IMR-90 (cell line): Measurements from ENCODE around the gene TOX3. TPM values are rescaled to one million over a fixed set of nuclear protein-coding genes. Genes with fewer than 3 reads are reported as not detected.
A peak's percentile ranks its signal among the peaks of the same experiment; 100 is the strongest.

ENCODE experiments used
- ATAC-seq: fragments of 200-7000 bp; cut with Tn5 transposase; 2 replicates; pipeline ENCODE4 v1.9.1; 2020; ENCODE audit warnings: low read depth, mild to moderate bottlenecking, moderate library complexity
- BruUV-seq: library from RNA; stranded (reverse); fragments of 400-500 nt; replicated peaks from 2 replicates; lab custom pipeline; 2021; lab: Mats Ljungman, UMichigan
- CTCF ChIA-PET: fragments of 300-600 bp; formaldehyde crosslinking; extraction: SDS; loops from one replicate; lab custom pipeline; 2021; ENCODE audit warnings: antibody characterized with exemption; lab: Yijun Ruan, JAX
- POLR2A ChIA-PET: fragments of 300-600 bp; sonication (Branson Sonifier 250); formaldehyde crosslinking; loops from one replicate; lab custom pipeline; 2022; ENCODE audit warnings: antibody characterized with exemption; ENCODE audit not compliant: unreplicated experiment; lab: Charles Lee
- DNase-seq: peaks from one replicate; pipeline ENCODE4 v3.0.0; 2013
- H2AFZ ChIP-seq: replicated peaks from 2 replicates; pipeline ENCODE3; 2013; ENCODE audit warnings: low read length, mild to moderate bottlenecking; ENCODE audit not compliant: poor library complexity
- H2AK5ac ChIP-seq: 2 replicates; pipeline ENCODE4 v1.6.1; 2013; ENCODE audit warnings: low read depth, low read length, inconsistent platforms
- H2AK9ac ChIP-seq: replicated peaks from 2 replicates; pipeline ENCODE3; 2013; ENCODE audit warnings: mild to moderate bottlenecking, low read depth, low read length, moderate library complexity; ENCODE audit not compliant: poor library complexity
- H2BK120ac ChIP-seq: 2 replicates; pipeline ENCODE4 v1.6.1; 2013; ENCODE audit warnings: low read depth, low read length, inconsistent platforms
- H2BK15ac ChIP-seq: 3 replicates; pipeline ENCODE4 v1.6.1; 2013; ENCODE audit warnings: low read depth, low read length, inconsistent platforms
- H2BK20ac ChIP-seq: 2 replicates; pipeline ENCODE4 v1.6.1; 2013; ENCODE audit warnings: low read depth, mild to moderate bottlenecking, inconsistent platforms, low read length, moderate library complexity
- H2BK5ac ChIP-seq: 2 replicates; pipeline ENCODE4 v1.6.1; 2013; ENCODE audit warnings: mild to moderate bottlenecking, low read depth, low read length, inconsistent platforms; ENCODE audit not compliant: poor library complexity, severe bottlenecking
- H3K14ac ChIP-seq: replicated peaks from 2 replicates; pipeline ENCODE4 v1.6.1; 2013; ENCODE audit warnings: low read depth, low read length, inconsistent platforms
- H3K18ac ChIP-seq: 2 replicates; pipeline ENCODE4 v1.6.1; 2013; ENCODE audit warnings: low read depth, low read length, control low read depth
- H3K23ac ChIP-seq: 2 replicates; pipeline ENCODE4 v1.6.1; 2013; ENCODE audit warnings: low read depth, low read length, inconsistent platforms
- H3K27ac ChIP-seq: 2 replicates; pipeline ENCODE4 v1.5.1; 2013; ENCODE audit warnings: mild to moderate bottlenecking, control low read depth, low read length; ENCODE audit not compliant: insufficient read depth
- H3K27me3 ChIP-seq: 2 replicates; pipeline ENCODE4 v1.6.1; 2013; ENCODE audit warnings: low read length; ENCODE audit not compliant: control insufficient read depth, insufficient read depth
- H3K36me3 ChIP-seq: 2 replicates; pipeline ENCODE4 v1.6.1; 2013; ENCODE audit warnings: low read length, mixed read lengths; ENCODE audit not compliant: control insufficient read depth, insufficient read depth
- H3K4ac ChIP-seq: 2 replicates; pipeline ENCODE4 v1.6.1; 2013; ENCODE audit warnings: low read depth, low read length, inconsistent platforms
- H3K4me1 ChIP-seq: 2 replicates; pipeline ENCODE4 v1.6.1; 2013; ENCODE audit warnings: low read length, mixed read lengths; ENCODE audit not compliant: control insufficient read depth, insufficient read depth
- H3K4me2 ChIP-seq: 2 replicates; pipeline ENCODE4 v1.6.1; 2013; ENCODE audit warnings: low read depth, mild to moderate bottlenecking, control low read depth, low read length, moderate library complexity
- H3K4me3 ChIP-seq: 2 replicates; pipeline ENCODE4 v1.5.1; 2013; ENCODE audit warnings: low read depth, mild to moderate bottlenecking, control low read depth, low read length, moderate library complexity; ENCODE audit not compliant: insufficient read depth
- H3K56ac ChIP-seq: 2 replicates; pipeline ENCODE4 v1.6.1; 2013; ENCODE audit warnings: low read length, inconsistent platforms; ENCODE audit not compliant: insufficient read depth; ENCODE audit errors: extremely low read depth
- H3K79me1 ChIP-seq, 2 experiments: 2 replicates each; pipeline ENCODE4 v1.6.1; 2013; ENCODE audit warnings: low read length in 2 of 2, inconsistent platforms in 1 of 2, low read depth in 1 of 2
- H3K9ac ChIP-seq: 2 replicates; pipeline ENCODE4 v1.6.1; 2013; ENCODE audit warnings: low read depth, low read length, control low read depth
- H3K9me1 ChIP-seq: 2 replicates; pipeline ENCODE4 v1.6.1; 2013; ENCODE audit warnings: low read length, inconsistent platforms; ENCODE audit not compliant: insufficient read depth
- H3K9me3 ChIP-seq: 2 replicates; pipeline ENCODE4 v1.6.1; 2013; ENCODE audit warnings: low read length; ENCODE audit not compliant: control insufficient read depth, insufficient read depth
- H4K20me1 ChIP-seq: 2 replicates; pipeline ENCODE4 v1.6.1; 2013; ENCODE audit warnings: low read length, inconsistent platforms; ENCODE audit not compliant: insufficient read depth
- H4K5ac ChIP-seq: 2 replicates; pipeline ENCODE4 v1.6.1; 2013; ENCODE audit warnings: mild to moderate bottlenecking, low read depth, low read length, control low read depth
- H4K8ac ChIP-seq, 2 experiments: 2 replicates each; pipeline ENCODE4 v1.6.1; 2013; ENCODE audit warnings: low read depth in 2 of 2, low read length in 2 of 2, control low read depth in 1 of 2, inconsistent platforms in 1 of 2
- H4K91ac ChIP-seq: 2 replicates; pipeline ENCODE4 v1.6.1; 2013; ENCODE audit warnings: low read depth, low read length, inconsistent platforms; ENCODE audit not compliant: insufficient read depth
- CEBPB ChIP-seq: IDR thresholded peaks from 2 replicates; pipeline ENCODE4 v1.6.1; 2012; ENCODE audit warnings: low read depth, low read length, improper control_type of control experiment
- FOS ChIP-seq: fragments of 150-350 bp; IDR thresholded peaks from 2 replicates; pipeline ENCODE4 v1.6.1; 2016; ENCODE audit warnings: low read depth, low read length
- MAFK ChIP-seq: IDR thresholded peaks from 2 replicates; pipeline ENCODE4 v1.6.1; 2012; ENCODE audit warnings: low read depth, low read length, improper control_type of control experiment
- POLR2A ChIP-seq: IDR thresholded peaks from 2 replicates; pipeline ENCODE4 v1.6.1; 2012; ENCODE audit warnings: mild to moderate bottlenecking, low read depth, low read length
- WGBS, 2 experiments: methylation state at CpG; one replicate each; pipeline versions ENCODE4 v1.1.5 to v1.1.7; 2013; ENCODE audit warnings: missing lambda C conversion rate in 2 of 2; ENCODE audit not compliant: insufficient read length in 1 of 2; ENCODE audit errors: extremely low coverage in 2 of 2; 5-methylcytosine and 5-hydroxymethylcytosine counted together
- dilution Hi-C: fragments of 300-500 bp; cut with HindIII; formaldehyde crosslinking; loops from one replicate; pipeline ENCODE4 v1.14.3; 2018; ENCODE audit warnings: low sequenced_read_pairs; ENCODE audit not compliant: unreplicated experiment
- in situ Hi-C: fragments of 300-500 bp; cut with MboI; formaldehyde crosslinking; loops from 3 replicates; pipeline ENCODE4 v1.14.3; 2019; ENCODE audit warnings: low sequenced_read_pairs, inconsistent platforms, mixed read lengths
- intact Hi-C: fragments of 100-400 bp; cut with micrococcal nuclease; formaldehyde crosslinking; loops from 2 replicates; pipeline ENCODE4 v1.10.0; 2022
- polyA plus RNA-seq, 3 experiments: library from polyadenylated mRNA; depleted of rRNA; stranded (reverse); fragments of >200 nt; gene quantifications; 2 replicates each; pipeline ENCODE4 v1.2.3, GENCODE V29; 2012; ENCODE audit warnings: low replicate concordance in 1 of 3
- total RNA-seq: library from RNA; depleted of rRNA; stranded (reverse); fragments of >200 nt; gene quantifications from 2 replicates; pipeline ENCODE4 v1.2.3, GENCODE V29; 2012

The TOX3 gene
- total and polyA plus RNA-seq, 2 of the 4 experiments (the other 2 are of a cell fraction): not detected

GRCh38 chr16:52439750-52440149 lies 107.2 kb downstream of the TOX3 start:
- Histone ChIP-seq H4K20me1 (no peaks in the 10 kb centered on the region), H2BK15ac (no peak overlapping the region), H2AFZ (no peak overlapping the region), H3K9me1 (no peaks in the 10 kb centered on the region), H4K91ac (no peak overlapping the region), H3K4me2 (no peak overlapping the region), H4K5ac (no peak overlapping the region), H3K9me3 (peaks cover 4% of the 10 kb centered on the region), H3K36me3 (no peaks in the 10 kb centered on the region), H3K18ac (no peak overlapping the region), H2BK5ac (no peak overlapping the region), H3K4ac (no peak overlapping the region), H2AK5ac (no peak overlapping the region), H3K23ac (no peak overlapping the region), H3K14ac (no peak overlapping the region), H3K56ac (no peak overlapping the region), H2BK20ac (no peak overlapping the region), H2BK120ac (no peak overlapping the region), H3K4me1 (no peaks in the 10 kb centered on the region), H2AK9ac (no peak overlapping the region), H3K79me1 (no peaks in the 10 kb centered on the region), H3K27me3 (no peaks in the 10 kb centered on the region), H4K8ac (no peak overlapping the region), H3K9ac (no peak overlapping the region), H3K4me3 (no peak overlapping the region), H3K27ac (no peak overlapping the region)
- BruUV-seq: no TSS peak
- no CpG with 5 or more reads among the region's 5 CpGs for WGBS, 2 experiments
- ATAC-seq: no peak
- DNase-seq: no peak
- TF ChIP-seq CEBPB: no peak
- peak; percentile 79 for TF ChIP-seq MAFK
- no peak for TF ChIP-seq POLR2A
- TF ChIP-seq FOS: no peak
- ChIA-PET POLR2A (no interaction called here), CTCF (no interaction called here)
- in situ Hi-C loops: no loop called here
- dilution Hi-C loops: no loop called here
- intact Hi-C loops: no loop called here
